GM19468 (cell line): ENCODE measurements around the gene CELSR1.
A peak's percentile ranks its signal among the peaks of the same experiment; 100 is the strongest.

Experiments
- ATAC-seq: cut with Tn5 transposase; IDR thresholded peaks from one replicate; pipeline ENCODE4 v1.9.1; 2021; ENCODE audit warnings: mild to moderate bottlenecking, moderate library complexity, moderate number of reproducible peaks; ENCODE audit not compliant: unreplicated experiment; ENCODE audit errors: extremely low read depth

The CELSR1 gene

DNA sequence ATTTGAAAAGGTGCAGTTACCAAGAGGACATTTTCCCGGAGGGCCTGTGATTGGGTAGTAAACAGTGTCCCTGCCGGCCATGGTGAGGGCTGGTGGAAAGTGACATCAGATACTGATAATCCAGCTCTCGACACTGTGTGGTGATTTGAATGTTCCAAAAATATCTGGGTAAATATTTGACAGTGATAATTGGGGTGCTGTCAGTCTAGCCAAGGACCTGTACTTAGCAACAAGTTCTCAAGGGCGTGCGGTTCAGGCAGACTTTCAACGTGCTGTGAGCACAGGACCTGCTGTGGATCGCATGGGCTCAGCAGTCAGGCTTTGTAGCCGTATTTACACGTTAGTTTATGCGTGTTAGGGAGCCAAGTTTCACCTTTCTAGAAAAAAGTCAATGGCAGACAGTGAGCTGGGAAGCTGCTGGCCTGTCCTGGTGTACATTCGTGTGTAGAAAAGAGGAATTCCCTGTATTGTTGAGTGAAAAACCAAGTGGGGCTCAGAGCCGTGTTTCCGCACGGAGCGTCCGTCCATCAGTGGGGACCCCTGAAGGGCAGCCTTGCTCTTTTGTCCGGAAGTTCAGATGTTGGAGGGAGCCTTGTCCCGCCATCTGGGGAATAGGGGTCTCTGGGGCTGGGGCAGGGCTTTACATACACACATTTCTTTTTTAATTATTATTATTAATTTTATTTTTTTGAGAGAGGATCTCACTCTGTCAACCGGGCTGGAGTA, 190.6 kb downstream of the CELSR1 start:
- ATAC-seq = no peak

DNA sequence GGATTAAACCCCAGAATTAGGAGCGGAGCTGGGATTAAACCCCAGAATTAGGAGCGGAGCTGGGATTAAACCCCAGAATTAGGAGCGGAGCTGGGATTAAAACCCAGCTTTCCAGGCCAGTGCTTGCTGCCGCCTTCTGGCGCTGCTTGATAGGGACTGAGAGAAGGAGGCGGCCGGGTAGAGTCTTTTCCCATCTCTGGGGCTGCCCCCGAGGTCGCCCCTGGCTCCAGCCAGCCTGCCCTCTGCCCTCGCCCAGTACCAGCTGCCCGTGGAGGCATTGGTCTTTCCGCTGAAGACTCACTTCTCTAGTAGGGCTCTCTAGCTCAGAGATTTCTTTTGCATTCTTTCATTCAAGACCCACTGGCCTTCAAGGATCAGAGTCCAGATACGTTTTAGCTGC, 196.7 kb downstream of the CELSR1 start:
- ATAC-seq = no peak

DNA sequence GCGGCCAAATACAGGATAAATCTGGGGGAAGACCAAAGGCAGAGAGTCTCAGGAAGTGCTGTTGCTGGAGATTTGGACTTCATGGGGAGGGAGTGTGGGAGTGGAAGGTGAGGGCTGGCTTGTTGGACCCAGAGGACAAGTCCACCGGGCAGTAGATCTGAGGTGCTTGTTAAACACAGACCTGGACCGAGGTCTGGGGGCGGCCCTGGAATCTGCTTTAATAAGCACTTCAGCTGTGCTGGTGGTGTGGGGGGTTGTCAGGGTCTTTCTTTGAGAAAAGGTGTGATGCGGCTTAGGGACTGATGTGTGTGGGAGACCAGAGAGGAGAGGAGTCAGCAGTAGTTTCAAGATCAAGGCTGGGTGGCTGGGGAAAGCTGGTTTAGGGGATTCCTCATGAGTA, 197.5 kb downstream of the CELSR1 start:
- no peak for ATAC-seq

DNA sequence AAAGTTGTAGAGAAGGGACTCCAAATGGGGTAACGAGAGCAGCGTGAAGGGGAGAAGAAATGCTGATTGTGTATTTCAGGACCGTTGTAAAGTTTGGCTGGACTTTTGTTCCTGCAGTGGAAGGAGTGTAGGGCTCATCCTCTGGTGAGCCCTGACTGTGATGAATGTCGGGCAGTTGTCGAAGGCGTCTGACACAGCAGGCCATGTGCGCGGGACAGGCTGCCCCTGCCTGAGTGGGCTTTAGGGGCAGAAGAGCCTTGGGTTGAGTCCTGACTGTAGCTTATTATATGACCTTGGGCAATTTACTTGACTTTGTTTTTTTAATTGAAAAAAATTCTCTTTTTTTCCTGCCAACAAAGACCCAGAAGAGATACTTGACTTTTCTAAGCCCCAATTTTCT, 198.8 kb downstream of the CELSR1 start:
- ATAC-seq = no peak

DNA sequence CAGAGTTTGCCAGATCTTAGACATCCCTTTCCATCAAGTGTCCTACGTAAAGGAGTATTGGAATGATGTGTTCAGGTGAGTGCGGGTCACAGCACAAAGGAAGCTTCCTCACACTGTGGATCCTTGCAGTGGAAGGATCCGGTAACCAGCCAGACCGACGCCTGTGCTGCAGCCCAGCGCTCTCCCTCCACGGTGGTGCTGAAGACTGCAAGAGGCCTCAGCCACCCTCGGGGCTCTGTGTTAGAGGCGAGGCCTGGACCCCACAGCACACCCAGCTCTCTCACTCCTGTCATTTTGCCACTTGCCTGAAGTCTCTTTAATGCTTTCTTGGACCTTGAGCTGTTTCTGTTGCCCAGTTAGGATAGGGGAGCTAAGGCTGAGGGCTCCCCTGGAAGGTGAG, 199.6 kb downstream of the CELSR1 start:
- no peak for ATAC-seq

DNA sequence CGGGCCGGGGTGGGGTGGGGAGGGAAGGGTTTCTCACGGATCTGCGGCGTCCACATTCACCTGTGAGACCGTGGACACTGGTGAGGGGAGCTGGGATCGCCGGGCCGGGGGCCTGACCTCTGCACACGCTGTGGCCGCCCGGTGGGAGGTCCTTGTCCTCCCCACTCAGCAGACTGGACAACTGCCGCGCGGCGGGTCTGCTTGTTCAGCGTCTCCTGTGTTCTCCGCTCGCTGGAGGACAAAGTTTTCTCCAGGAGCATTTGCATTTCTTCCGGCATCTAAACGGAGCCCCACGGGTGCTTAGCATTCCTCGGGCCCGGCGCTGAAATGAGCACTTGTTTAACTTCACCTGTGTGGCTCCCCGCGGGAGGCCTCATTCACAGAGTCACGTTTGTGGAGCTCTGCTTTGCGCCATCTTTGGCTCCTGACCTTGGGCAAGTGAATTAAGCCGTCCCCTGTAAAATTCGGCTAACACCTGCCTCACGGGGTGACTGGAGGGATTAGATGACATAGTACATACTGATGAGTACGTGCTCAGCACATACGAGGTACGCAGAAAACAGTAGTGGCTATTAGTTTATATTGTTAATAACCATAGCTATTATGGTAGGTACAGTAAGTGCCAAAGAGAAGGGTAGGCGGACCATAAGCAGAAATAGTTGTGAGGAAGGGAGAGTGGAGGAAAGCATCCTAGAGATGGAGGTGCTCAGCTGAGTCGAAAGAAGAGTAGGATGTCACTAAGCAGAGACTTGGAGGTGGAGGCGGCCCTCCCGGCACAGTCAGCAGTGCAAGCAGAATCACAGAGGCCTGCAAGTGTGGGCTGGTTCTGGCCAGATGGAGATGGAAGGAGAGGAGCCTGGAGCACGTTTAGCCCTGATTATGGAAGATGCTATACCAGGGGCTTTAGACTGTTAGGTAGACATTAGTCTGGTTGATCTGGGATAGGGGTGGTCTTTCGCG, 201.0 kb downstream of the CELSR1 start:
- no peak for ATAC-seq

DNA sequence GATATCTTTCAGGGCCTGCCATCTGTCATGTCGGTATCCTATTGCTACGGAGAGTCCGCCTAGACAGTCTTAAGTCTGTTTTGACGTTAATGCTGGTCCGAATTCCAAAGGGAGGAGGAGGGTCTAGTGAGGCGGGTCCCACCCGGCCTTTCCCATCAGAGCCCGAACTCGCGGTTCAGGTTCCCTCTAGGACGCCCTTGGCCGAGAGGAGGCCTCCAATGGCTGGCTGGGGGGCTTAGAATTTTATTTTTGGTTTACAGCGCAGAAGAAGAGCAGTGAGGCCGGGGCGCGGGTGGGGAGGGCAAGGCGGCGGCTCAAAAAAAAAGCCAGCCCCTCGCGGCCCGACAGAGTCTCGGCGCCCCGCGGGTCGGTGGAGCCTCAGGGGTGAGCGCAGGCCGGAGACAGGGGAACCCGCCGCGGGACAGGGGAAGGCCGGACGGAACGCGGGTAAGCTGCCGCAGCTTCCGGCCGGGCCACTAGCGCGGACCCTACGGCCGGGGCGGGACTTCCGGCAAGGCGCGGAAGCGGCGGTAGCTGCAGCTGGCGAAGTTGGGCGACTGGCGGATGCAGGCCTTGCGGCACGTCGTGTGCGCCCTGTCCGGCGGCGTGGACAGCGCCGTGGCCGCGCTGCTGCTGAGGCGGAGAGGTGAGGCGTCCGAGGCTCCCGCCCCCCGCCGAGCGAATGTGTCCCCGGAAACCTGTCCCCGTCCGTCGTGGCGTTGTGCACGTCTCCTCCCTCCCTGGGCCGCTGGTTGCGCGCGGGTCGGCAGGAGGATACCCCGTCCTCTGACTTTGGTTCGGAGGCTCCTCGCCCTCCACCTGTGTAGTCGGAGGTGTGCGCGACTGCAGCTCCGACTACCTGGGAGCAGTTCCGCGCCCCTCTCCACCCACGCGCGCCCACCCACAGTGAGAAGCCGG, 202.0 kb downstream of the CELSR1 start, which contains the start of gene TRMU:
TSS of gene TRMU (plus strand) at position 514 of the 918 bp plus-strand sequence. CDS start at position 565, 51 bp downstream.
- peak; percentile 61 for ATAC-seq

DNA sequence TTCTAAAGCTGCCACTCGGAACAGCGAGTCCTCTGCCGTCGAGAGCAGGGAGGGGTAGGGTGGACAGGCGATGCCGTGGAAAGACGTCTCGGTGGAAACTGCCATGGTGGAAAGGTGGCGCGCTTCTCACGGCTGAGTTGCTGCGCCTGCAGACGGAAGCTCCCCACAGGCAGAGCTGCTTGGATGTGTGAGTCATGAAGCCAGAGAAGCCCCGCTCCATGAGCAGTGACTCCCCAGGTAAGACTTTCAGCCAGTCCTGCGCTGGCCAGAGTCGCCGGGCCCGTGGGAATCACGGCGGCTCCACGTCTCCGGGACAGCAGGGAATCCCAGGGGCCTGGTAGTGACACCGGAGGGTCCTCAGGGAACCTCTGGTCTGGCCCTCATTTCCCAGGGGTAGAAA, 205.9 kb downstream of the CELSR1 start:
- no peak for ATAC-seq

DNA sequence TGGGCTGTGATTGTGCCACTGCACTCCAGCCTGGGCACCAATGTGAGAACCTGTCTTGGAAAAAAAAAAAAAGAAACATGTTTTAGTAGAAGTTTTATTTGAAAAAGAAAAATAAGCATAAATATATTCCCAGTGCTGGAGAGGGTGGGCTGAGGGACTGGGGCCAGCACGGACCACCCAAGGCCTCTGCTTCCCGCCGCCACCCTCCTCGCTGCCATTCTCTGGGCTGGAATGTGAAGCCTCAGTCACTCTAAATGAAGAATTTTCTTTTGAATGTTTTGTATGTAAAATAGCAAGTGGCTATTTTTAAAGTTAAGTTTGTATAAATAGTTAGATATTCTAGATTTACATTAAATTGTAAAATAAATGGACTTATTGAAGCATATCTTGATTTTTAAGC, 207.0 kb downstream of the CELSR1 start:
- ATAC-seq = no peak

DNA sequence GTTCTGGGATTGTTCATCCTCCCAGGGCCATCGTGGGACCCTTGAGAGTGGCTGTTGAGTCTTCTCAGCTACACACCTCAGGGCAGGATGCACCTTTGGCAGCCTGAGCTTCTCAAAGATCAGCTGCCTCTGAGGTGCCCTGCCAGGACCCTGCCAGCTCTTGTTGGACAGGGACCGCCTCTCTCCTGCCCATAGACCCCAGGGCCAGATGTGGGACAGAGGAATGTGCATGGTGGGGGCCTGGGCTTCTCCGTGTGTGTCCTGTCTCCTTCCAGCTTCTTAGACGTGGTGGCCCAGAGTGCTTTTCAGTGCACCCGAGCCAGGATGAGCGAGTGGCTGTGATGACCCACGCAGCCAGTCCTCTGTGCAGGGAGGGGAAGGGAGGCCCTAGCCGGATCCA, 207.8 kb downstream of the CELSR1 start:
- ATAC-seq = no peak

DNA sequence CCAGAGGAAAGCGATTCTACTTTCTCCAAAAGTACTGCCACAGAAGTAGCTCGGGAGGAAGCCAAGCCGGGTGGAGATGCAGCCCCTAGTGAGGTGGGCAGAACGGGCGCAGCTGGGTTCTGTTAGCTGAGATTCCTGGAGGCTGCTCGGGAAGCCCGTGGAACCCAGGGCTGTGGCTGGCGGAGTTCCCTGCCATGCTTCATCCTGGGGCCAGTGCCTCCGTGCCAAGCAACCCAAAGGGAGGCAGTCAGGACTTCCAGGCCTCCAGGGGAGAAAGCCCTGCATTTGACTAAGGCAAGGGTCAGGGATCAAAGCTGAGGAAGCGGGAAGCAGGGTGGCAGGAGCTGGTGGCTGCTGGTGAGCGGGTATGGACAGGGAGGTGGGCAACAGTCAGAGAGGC, 208.6 kb downstream of the CELSR1 start:
- no peak for ATAC-seq

DNA sequence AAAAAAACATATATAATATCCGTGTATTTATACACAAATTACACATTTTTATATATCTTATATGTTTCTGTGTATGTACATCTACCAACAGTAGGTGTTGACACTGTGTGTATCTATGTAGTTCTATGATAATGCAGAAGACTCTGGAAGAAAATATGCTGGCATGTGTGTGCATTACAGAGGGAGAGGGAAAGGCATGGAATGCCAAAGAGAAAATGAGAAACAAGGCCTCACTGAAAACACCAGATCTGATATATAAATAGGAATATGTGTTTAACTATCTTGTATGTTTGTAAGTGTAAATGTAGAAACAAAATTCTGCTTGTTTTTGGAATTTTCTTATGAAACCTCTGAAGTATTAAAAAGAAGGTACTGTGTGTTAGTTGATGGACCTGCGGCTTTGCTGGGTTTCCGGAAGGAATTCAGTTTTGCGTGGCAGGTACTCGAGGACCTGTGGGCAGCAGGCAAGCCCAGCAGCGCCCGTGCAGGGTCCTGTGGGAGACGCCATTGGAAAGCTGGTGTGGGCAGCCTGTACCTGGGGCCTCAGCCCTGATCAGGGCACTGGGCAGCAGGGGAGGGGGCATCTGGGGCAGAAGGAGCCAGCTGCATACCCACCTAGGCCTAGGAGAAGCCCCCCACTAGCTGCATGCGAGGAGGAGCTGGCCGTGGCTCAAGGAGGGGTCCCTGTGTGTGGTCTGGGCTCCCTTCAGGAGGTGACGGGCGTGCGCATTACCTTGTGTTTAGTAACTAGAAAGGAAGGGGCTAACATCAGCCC, 209.5 kb downstream of the CELSR1 start:
- no peak for ATAC-seq

DNA sequence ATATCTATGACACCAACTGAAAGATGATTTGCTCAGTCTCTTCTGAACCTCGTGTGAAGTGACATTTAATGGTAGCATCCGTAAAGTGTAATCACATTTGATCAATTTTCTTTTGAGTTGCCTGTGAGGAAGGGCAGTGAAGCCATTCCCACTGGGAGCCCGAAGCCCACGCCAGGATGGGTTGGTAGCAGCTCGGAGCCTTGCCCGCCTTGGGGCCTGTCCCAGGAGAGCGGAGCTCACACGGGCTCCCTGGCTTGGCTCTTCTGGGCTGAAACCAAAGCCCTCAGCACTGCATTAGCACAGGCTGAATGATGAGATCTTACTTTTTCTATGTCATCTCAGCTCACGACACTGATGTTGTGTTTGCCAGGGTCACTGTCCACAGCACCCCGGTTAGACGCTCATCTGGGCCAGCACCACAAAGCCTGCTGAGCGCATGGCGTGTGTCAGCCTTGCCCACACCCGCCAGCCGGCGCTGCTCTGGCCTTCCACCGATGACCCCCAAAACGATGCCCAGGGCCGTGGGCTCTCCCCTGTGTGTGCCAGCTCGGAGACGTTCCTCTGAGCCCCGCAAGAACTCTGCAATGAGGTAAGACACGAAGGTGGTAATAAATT, 211.2 kb downstream of the CELSR1 start:
- no peak for ATAC-seq

DNA sequence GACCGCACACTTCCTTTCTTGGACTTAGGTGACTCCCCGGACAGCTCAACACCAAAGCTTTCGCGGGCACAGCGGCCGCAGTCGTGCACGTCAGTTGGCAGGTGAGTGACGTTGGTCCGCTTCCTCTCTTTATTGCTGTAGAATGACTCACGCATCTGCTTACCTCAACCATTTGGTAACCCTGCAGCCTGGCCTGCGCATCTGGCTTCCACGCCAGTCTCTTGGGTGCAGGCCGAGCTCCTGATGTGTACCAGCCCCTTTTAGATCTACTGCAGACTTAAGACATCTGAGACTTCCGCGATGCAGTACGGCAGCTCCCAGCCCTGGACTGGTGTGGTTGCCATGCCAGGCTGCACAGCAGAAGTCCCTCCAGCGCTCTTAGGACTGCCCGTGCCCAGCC, 214.3 kb downstream of the CELSR1 start:
- ATAC-seq = no peak

DNA sequence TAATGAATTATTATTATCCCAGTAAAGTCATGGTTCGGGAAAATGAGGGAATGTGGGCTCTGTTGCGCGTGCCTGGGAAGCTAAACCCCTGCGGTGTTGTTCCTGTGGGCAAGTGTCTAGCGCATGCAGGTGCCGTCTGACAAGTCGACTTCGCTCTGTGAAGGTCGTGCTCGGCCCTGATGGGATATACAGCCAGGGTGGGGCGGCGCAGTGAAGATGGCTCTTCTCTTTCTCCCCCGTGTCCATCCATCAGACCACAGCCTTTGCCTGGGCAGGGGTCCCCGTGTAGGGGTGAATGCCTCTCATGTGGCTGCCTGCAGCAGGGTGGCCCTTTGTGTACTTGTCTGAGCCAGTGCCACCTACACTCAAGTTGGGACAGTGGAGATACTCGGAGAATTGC, 214.7 kb downstream of the CELSR1 start:
- ATAC-seq = no peak

DNA sequence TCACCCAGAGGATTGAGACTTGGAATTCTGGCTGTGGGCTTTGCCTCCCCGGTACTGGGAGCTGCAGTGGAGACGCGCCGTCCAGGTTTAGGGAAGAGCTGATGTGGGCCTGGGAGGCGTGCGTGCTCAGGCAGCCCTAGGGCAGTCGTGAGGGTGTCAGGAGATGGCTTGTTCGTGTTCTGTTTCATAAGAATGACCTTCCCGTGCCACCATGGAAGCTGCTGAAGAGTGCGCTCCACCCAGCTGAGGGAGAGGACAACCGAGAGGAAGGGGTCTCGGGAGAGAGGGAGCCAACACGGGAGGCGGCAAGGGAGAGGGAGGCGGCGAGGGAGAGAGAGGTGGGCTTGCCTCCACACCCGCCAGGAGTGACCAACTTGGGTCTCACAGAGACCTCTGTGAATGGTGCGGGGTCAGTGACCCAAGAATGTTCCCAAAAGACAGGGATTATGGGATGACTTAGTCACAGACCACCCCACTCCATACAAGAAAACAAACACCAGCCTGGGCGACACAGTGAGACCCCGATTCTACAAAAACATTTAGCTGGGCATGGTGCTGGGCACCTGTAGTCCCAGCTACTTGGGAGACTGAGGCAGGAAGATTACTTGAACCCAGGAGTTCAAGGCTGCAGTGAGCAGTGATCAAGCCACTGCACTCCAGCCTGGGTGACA, 216.6 kb downstream of the CELSR1 start:
- no peak for ATAC-seq

DNA sequence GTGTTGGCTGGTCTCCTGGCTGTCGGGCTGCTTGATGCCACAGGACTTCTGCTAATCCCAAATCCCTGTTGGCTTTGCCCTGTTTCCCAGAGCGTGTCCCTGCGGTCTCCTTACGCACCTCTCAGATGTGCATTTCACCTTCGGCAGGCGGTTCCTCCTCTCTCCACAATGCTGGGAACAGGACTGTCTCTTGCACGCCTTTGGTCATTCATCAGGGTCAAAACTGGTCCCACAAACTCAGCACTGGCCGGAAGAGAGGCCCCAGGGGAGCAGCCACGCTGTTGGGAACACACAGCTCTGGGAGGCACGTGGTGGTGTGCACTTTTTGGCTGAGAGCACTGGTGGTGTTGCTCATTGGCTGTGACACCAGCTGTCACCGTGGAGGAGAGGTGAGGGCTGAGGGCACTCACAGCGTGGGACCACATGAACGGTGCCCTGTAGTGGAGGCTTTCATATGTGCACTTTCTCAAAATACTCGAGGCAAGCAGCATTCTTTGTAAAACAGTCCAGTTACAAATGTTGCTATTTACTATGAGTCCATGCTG, 217.2 kb downstream of the CELSR1 start:
- no peak for ATAC-seq

DNA sequence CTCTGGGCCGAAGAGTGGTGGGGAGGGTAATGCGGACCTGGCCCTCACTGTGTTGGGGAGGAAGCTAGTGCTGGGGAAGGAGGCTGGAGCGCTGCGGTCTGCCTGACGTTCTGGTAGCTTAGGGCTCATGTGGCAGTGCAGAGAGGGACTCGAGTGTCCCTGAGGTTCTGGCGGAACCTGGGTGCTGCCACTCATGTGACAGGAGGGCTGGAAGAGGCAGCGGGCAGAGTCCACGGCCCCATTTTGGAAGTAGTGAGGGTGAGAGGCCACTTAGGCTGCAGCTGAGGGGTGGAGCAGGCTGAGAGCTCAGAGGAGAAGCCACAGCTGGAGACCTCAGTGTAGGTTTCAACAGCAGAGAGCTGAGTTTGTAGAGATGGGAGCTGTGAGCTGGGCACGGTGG, 218.1 kb downstream of the CELSR1 start:
- ATAC-seq = no peak
